T-helper 1 cell treated with Interleukin-12 subunit alpha and Interleukin-12 subunit beta and Interleukin-4 antibody, amounts not matched to agents 30 μg/mL and 1 μg/mL, for 36 hours (primary cell): Measurements from ENCODE around the gene CFAP65.

Experiments
- H3K27ac Mint-ChIP-seq: one replicate; pipeline ENCODE4 v1.8.0; 2021; ENCODE audit warnings: mild to moderate bottlenecking, mixed read lengths
- H3K27me3 Mint-ChIP-seq: one replicate; pipeline ENCODE4 v1.8.0; 2021; ENCODE audit warnings: low read depth, mixed read lengths
- H3K36me3 Mint-ChIP-seq: one replicate; pipeline ENCODE4 v1.8.0; 2021; ENCODE audit warnings: low read depth, mixed read lengths
- H3K4me1 Mint-ChIP-seq: one replicate; pipeline ENCODE4 v1.8.0; 2021; ENCODE audit warnings: low read depth, mixed read lengths
- H3K4me3 Mint-ChIP-seq: one replicate; pipeline ENCODE4 v1.8.0; 2021; ENCODE audit warnings: mild to moderate bottlenecking, moderate library complexity, mixed read lengths
- H3K9me3 Mint-ChIP-seq: one replicate; pipeline ENCODE4 v1.8.0; 2021; ENCODE audit warnings: mixed read lengths

Gene CFAP65

GRCh38 chr2:219018286-219018685, 23.0 kb downstream of the CFAP65 start:
- no peaks in the 10 kb centered on the region for H3K9me3 Mint-ChIP-seq
- H3K27ac Mint-ChIP-seq = no peak overlapping the region
- no peaks in the 10 kb centered on the region for H3K36me3 Mint-ChIP-seq
- no peaks in the 10 kb centered on the region for H3K4me1 Mint-ChIP-seq
- peaks cover 8% of the 10 kb centered on the region for H3K27me3 Mint-ChIP-seq
- H3K4me3 Mint-ChIP-seq = no peak overlapping the region

- H3K4me1 Mint-ChIP-seq = no peaks in the 10 kb centered on the region
- H3K9me3 Mint-ChIP-seq = no peaks in the 10 kb centered on the region
- H3K27me3 Mint-ChIP-seq = peaks cover 13% of the 10 kb centered on the region
- no peak overlapping the region for H3K27ac Mint-ChIP-seq
- H3K4me3 Mint-ChIP-seq = no peak overlapping the region
- H3K36me3 Mint-ChIP-seq = no peaks in the 10 kb centered on the region
These were observed 23.9 kb downstream of the CFAP65 start for GRCh38 chr2:219017201-219017931.

GRCh38 chr2:219016721-219017120, 24.6 kb downstream of the CFAP65 start:
- H3K4me3 Mint-ChIP-seq = no peak overlapping the region
- H3K27me3 Mint-ChIP-seq = peaks cover 13% of the 10 kb centered on the region
- H3K4me1 Mint-ChIP-seq = no peaks in the 10 kb centered on the region
- H3K9me3 Mint-ChIP-seq = no peaks in the 10 kb centered on the region
- no peaks in the 10 kb centered on the region for H3K36me3 Mint-ChIP-seq
- no peak overlapping the region for H3K27ac Mint-ChIP-seq

GRCh38 chr2:219010873-219011272, 30.4 kb downstream of the CFAP65 start:
- H3K9me3 Mint-ChIP-seq = no peaks in the 10 kb centered on the region
- no peak overlapping the region for H3K4me3 Mint-ChIP-seq
- no peaks in the 10 kb centered on the region for H3K4me1 Mint-ChIP-seq
- H3K27ac Mint-ChIP-seq = no peak overlapping the region
- H3K27me3 Mint-ChIP-seq = peaks cover 11% of the 10 kb centered on the region
- H3K36me3 Mint-ChIP-seq = no peaks in the 10 kb centered on the region

GRCh38 chr2:219010162-219010756, 31.1 kb downstream of the CFAP65 start:
- no peak overlapping the region for H3K27ac Mint-ChIP-seq
- H3K4me1 Mint-ChIP-seq = no peaks in the 10 kb centered on the region
- H3K9me3 Mint-ChIP-seq = no peaks in the 10 kb centered on the region
- no peaks in the 10 kb centered on the region for H3K36me3 Mint-ChIP-seq
- no peak overlapping the region for H3K4me3 Mint-ChIP-seq
- H3K27me3 Mint-ChIP-seq = peaks cover 15% of the 10 kb centered on the region

GRCh38 chr2:219009294-219009693, 32.0 kb downstream of the CFAP65 start:
- Mint-ChIP-seq H3K36me3 (no peaks in the 10 kb centered on the region), H3K4me3 (no peak overlapping the region), H3K4me1 (no peaks in the 10 kb centered on the region), H3K27me3 (peaks cover 25% of the 10 kb centered on the region), H3K9me3 (no peaks in the 10 kb centered on the region), H3K27ac (no peak overlapping the region)

- H3K27ac Mint-ChIP-seq = no peak overlapping the region
- H3K36me3 Mint-ChIP-seq = no peaks in the 10 kb centered on the region
- no peaks in the 10 kb centered on the region for H3K9me3 Mint-ChIP-seq
- H3K27me3 Mint-ChIP-seq = peaks cover 61% of the 10 kb centered on the region
- no peaks in the 10 kb centered on the region for H3K4me1 Mint-ChIP-seq
- H3K4me3 Mint-ChIP-seq = no peak overlapping the region
These were observed 37.3 kb downstream of the CFAP65 start for GRCh38 chr2:219003979-219004378.

GRCh38 chr2:219003267-219003634, 38.1 kb downstream of the CFAP65 start:
- no peaks in the 10 kb centered on the region for H3K9me3 Mint-ChIP-seq
- H3K4me1 Mint-ChIP-seq = no peaks in the 10 kb centered on the region
- H3K4me3 Mint-ChIP-seq = no peak overlapping the region
- H3K27ac Mint-ChIP-seq = no peak overlapping the region
- H3K27me3 Mint-ChIP-seq = peaks cover 67% of the 10 kb centered on the region
- H3K36me3 Mint-ChIP-seq = no peaks in the 10 kb centered on the region

GRCh38 chr2:219002395-219003266, 38.7 kb downstream of the CFAP65 start:
- peaks cover 69% of the 10 kb centered on the region for H3K27me3 Mint-ChIP-seq
- no peak overlapping the region for H3K27ac Mint-ChIP-seq
- no peaks in the 10 kb centered on the region for H3K4me1 Mint-ChIP-seq
- no peak overlapping the region for H3K4me3 Mint-ChIP-seq
- no peaks in the 10 kb centered on the region for H3K9me3 Mint-ChIP-seq
- no peaks in the 10 kb centered on the region for H3K36me3 Mint-ChIP-seq

- no peaks in the 10 kb centered on the region for H3K4me1 Mint-ChIP-seq
- H3K36me3 Mint-ChIP-seq = no peaks in the 10 kb centered on the region
- no peak overlapping the region for H3K27ac Mint-ChIP-seq
- no peak overlapping the region for H3K4me3 Mint-ChIP-seq
- H3K27me3 Mint-ChIP-seq = peaks cover 75% of the 10 kb centered on the region
- no peaks in the 10 kb centered on the region for H3K9me3 Mint-ChIP-seq
These were observed 39.5 kb downstream of the CFAP65 start for GRCh38 chr2:219001577-219002394.

GRCh38 chr2:219001100-219001576, 40.2 kb downstream of the CFAP65 start:
- no peak overlapping the region for H3K4me3 Mint-ChIP-seq
- H3K27ac Mint-ChIP-seq = no peak overlapping the region
- peaks cover 77% of the 10 kb centered on the region for H3K27me3 Mint-ChIP-seq
- no peaks in the 10 kb centered on the region for H3K36me3 Mint-ChIP-seq
- H3K4me1 Mint-ChIP-seq = no peaks in the 10 kb centered on the region
- H3K9me3 Mint-ChIP-seq = no peaks in the 10 kb centered on the region

GRCh38 chr2:219000569-219000960, 40.8 kb downstream of the CFAP65 start:
- peaks cover 81% of the 10 kb centered on the region for H3K27me3 Mint-ChIP-seq
- no peak overlapping the region for H3K27ac Mint-ChIP-seq
- H3K9me3 Mint-ChIP-seq = no peaks in the 10 kb centered on the region
- peaks cover 1% of the 10 kb centered on the region for H3K4me1 Mint-ChIP-seq
- H3K4me3 Mint-ChIP-seq = no peak overlapping the region
- no peaks in the 10 kb centered on the region for H3K36me3 Mint-ChIP-seq

- H3K4me3 Mint-ChIP-seq = no peak overlapping the region
- no peaks in the 10 kb centered on the region for H3K9me3 Mint-ChIP-seq
- no peak overlapping the region for H3K27ac Mint-ChIP-seq
- no peaks in the 10 kb centered on the region for H3K36me3 Mint-ChIP-seq
- peaks cover 4% of the 10 kb centered on the region for H3K4me1 Mint-ChIP-seq
- H3K27me3 Mint-ChIP-seq = peaks cover 81% of the 10 kb centered on the region
These were observed 41.3 kb downstream of the CFAP65 start for GRCh38 chr2:218999881-219000568.
